ENCODE measurements around the gene ATP1B4. TPM values are rescaled to one million over a fixed set of nuclear protein-coding genes. Genes with fewer than 3 reads are reported as not detected.

Gene ATP1B4
- total and polyA plus RNA-seq, 9 of the 15 experiments (the other 6 are each of a cell fraction or from before 2014, with no cell fraction given): 0.04 to 0.18 TPM; not detected in 7

- CTCF ChIA-PET (ENCODE audit: low intra/inter-chr PET ratio): no interaction called here
- Histone ChIP-seq H4K20me1 (replicated peaks; ENCODE audit: control insufficient read depth, insufficient read depth, low read length) (no peaks in the 10 kb centered on the region), H3K79me2 (ENCODE audit: control insufficient read depth, insufficient read depth, low read length) (no peaks in the 10 kb centered on the region), H3K4me2 (ENCODE audit: insufficient read depth, low read length) (no peak overlapping the region), H3K9me1 (ENCODE audit: control insufficient read depth, insufficient read depth, low read length) (no peaks in the 10 kb centered on the region), H3K9me3 (replicated peaks; ENCODE audit: control insufficient read depth, insufficient read depth, low read depth, low read length) (0 out of 2 replicates have a peak, but pooled peaks cover 2% of the 10 kb centered on the region), H3K27ac (ENCODE audit: extremely low read depth, low read depth, low read length) (no peak overlapping the region), H2AFZ (ENCODE audit: low read depth, low read length) (no peak overlapping the region), H3K9ac (ENCODE audit: insufficient read depth in 1 of 2, low read depth in 2 of 2, low read length in 2 of 2) (no peak overlapping the region), H3K36me3 (ENCODE audit: control insufficient read depth, insufficient read depth, low read length) (no peaks in the 10 kb centered on the region), H3K4me3 (no peak overlapping the region), H3K27me3 (ENCODE audit: control insufficient read depth in 2 of 2, insufficient read depth in 2 of 2, low read length in 2 of 2) (no peaks in the 10 kb centered on the region; a peak in 1 of 5 replicates), H3K4me1 (replicated peaks in 1 of 2; ENCODE audit: control insufficient read depth in 2 of 2, insufficient read depth in 2 of 2, low read length in 2 of 2) (no peaks in the 10 kb centered on the region)
- in situ Hi-C loops (cut with MboI): no loop called here
- POLR2A ChIA-PET: no interaction called here
- ATAC-seq (no peak), FAIRE-seq (no peak), DNase-seq (ENCODE audit: extremely low read depth in 1 of 4, low spot score in 3 of 4) (no peak)
- TF ChIP-seq NRF1 (conservative IDR thresholded peaks at IDR 0.05 in 1 of 2, IDR thresholded peaks at IDR 0.05 in 1 of 2) (peak in 1 of 2 experiments; percentile 33; a peak in 2 of 4 replicates), CXXC5 (CRISPR knock-in tag; IDR thresholded peaks at IDR 0.05) (no peak)
- WGBS (ENCODE audit: insufficient coverage, low coverage, missing lambda C conversion rate): 0% methylated on average over 2 of the region's 2 CpGs
- BruUV-seq (replicated peaks): no TSS peak
- intact Hi-C loops (cut with micrococcal nuclease): no loop called here
Measured at GRCh38 chrX:120402369-120402768, 40.5 kb downstream of the ATP1B4 start.

- no TSS peak for BruUV-seq (replicated peaks)
- ATAC-seq (no peak), FAIRE-seq (no peak), DNase-seq (ENCODE audit: extremely low read depth in 1 of 4, low spot score in 3 of 4) (no peak)
- intact Hi-C loops (cut with micrococcal nuclease) (no loop called here), in situ Hi-C loops (cut with MboI) (no loop called here)
- H2AFZ ChIP-seq (ENCODE audit: low read depth, low read length): 0 out of 2 replicates have a peak overlapping the region, but pooled peaks have one; percentile 55
- H3K4me3 ChIP-seq: no peak overlapping the region
- POLR2A ChIA-PET: interaction anchor here (0.7 kb wide), 1 partner anchor 724 kb away, joined by 3 read pairs; no protein-coding TSS in a partner anchor
- H3K27ac ChIP-seq (ENCODE audit: extremely low read depth, low read depth, low read length): no peak overlapping the region
- TF ChIP-seq U2AF1 (optimal IDR thresholded peaks at IDR 0.05; ENCODE audit: low read depth, low read length) (no peak), FUS (optimal IDR thresholded peaks at IDR 0.05; ENCODE audit: low read depth, low read length) (no peak), ERF (CRISPR knock-in tag; IDR thresholded peaks at IDR 0.05) (no peak), HNRNPL (IDR thresholded peaks at IDR 0.05; ENCODE audit: low read depth, low read length) (no peak), NONO (IDR thresholded peaks at IDR 0.05; ENCODE audit: low read depth in 2 of 2, low read length in 1 of 2) (no peak)
- H3K9ac ChIP-seq (ENCODE audit: insufficient read depth in 1 of 2, low read depth in 2 of 2, low read length in 2 of 2): no peak overlapping the region
- no peak overlapping the region for H3K4me2 ChIP-seq (ENCODE audit: insufficient read depth, low read length)
- H3K4me1 ChIP-seq (replicated peaks in 1 of 2; ENCODE audit: control insufficient read depth in 2 of 2, insufficient read depth in 2 of 2, low read length in 2 of 2): no peaks in the 10 kb centered on the region
- H3K79me2 ChIP-seq (ENCODE audit: control insufficient read depth, insufficient read depth, low read length): no peaks in the 10 kb centered on the region
- H3K27me3 ChIP-seq (ENCODE audit: control insufficient read depth in 2 of 2, insufficient read depth in 2 of 2, low read length in 2 of 2): no peaks in the 10 kb centered on the region
- CTCF ChIA-PET (ENCODE audit: low intra/inter-chr PET ratio): no interaction called here
- 2% methylated on average over 5 of the region's 5 CpGs for WGBS (ENCODE audit: insufficient coverage, low coverage, missing lambda C conversion rate)
- no peaks in the 10 kb centered on the region for H3K9me1 ChIP-seq (ENCODE audit: control insufficient read depth, insufficient read depth, low read length)
- no peaks in the 10 kb centered on the region for H3K36me3 ChIP-seq (ENCODE audit: control insufficient read depth, insufficient read depth, low read length)
- 0 out of 2 replicates have a peak, but pooled peaks cover 2% of the 10 kb centered on the region for H3K9me3 ChIP-seq (replicated peaks; ENCODE audit: control insufficient read depth, insufficient read depth, low read depth, low read length)
- H4K20me1 ChIP-seq (replicated peaks; ENCODE audit: control insufficient read depth, insufficient read depth, low read length): no peaks in the 10 kb centered on the region
Measured at GRCh38 chrX:120406638-120407037, 44.7 kb downstream of the ATP1B4 start.
